HepG2 (cell line): Measurements from ENCODE around the gene PRSS33. TPM values are rescaled to one million over a fixed set of nuclear protein-coding genes. Genes with fewer than 3 reads are reported as not detected.

Experiments
- BHLHE40 ChIP-seq: IDR thresholded peaks from 2 replicates; pipeline ENCODE4 v1.6.1; 2011; ENCODE audit warnings: low read length, improper control_type of control experiment
- DBP ChIP-seq: sonication (generic); formaldehyde crosslinking; IDR thresholded peaks from 2 replicates; pipeline ENCODE4 v1.4.0; 2020; ENCODE audit warnings: missing genetic modification reagents; ENCODE audit errors: not compliant biosample characterization
- GABPB1 ChIP-seq: IDR thresholded peaks from 2 replicates; pipeline ENCODE4 v1.6.1; 2016; ENCODE audit warnings: mild to moderate bottlenecking, missing genetic modification reagents, moderate library complexity, missing compliant biosample characterization
- HNRNPLL ChIP-seq: fragments of 200-400 bp; formaldehyde crosslinking; IDR thresholded peaks from 2 replicates; pipeline ENCODE4 v1.6.1; 2017; ENCODE audit warnings: mild to moderate bottlenecking, low read depth, low read length; ENCODE audit not compliant: poor library complexity, severe bottlenecking
- MEIS2 ChIP-seq: sonication (generic); formaldehyde crosslinking; IDR thresholded peaks from 2 replicates; pipeline ENCODE4 v1.9.0; 2021; ENCODE audit warnings: mild to moderate bottlenecking, missing genetic modification reagents
- POLR2G ChIP-seq: fragments of 200-400 bp; formaldehyde crosslinking; IDR thresholded peaks from 2 replicates; pipeline ENCODE4 v1.6.1; 2018; ENCODE audit warnings: mild to moderate bottlenecking, low read depth, low read length, moderate library complexity
- PREB ChIP-seq: sonication (generic); formaldehyde crosslinking; IDR thresholded peaks from 2 replicates; pipeline ENCODE4 v1.4.0; 2020; ENCODE audit warnings: missing genetic modification reagents
- RXRA ChIP-seq: sonication (generic); formaldehyde crosslinking; IDR thresholded peaks from 2 replicates; pipeline ENCODE4 v1.5.1; 2020; ENCODE audit warnings: missing genetic modification reagents
- SOX5 ChIP-seq: IDR thresholded peaks from 2 replicates; pipeline ENCODE4 v1.6.1; 2016; ENCODE audit warnings: borderline replicate concordance
- TCF7L2 ChIP-seq: IDR thresholded peaks from 2 replicates; pipeline ENCODE4 v1.6.1; 2011; ENCODE audit warnings: mild to moderate bottlenecking, low read depth, low read length, moderate library complexity
- TEAD3 ChIP-seq: optimal IDR thresholded peaks from 2 replicates; pipeline ENCODE3; 2016; ENCODE audit warnings: borderline replicate concordance
- THAP9 ChIP-seq: sonication (generic); formaldehyde crosslinking; IDR thresholded peaks from 2 replicates; pipeline ENCODE4; 2020; ENCODE audit warnings: missing genetic modification reagents, mild to moderate bottlenecking, borderline replicate concordance
- YEATS2 ChIP-seq: sonication (generic); formaldehyde crosslinking; IDR thresholded peaks from 2 replicates; pipeline ENCODE4 v1.4.0; 2020; ENCODE audit warnings: missing genetic modification reagents, borderline replicate concordance
- ZFX ChIP-seq: sonication (generic); formaldehyde crosslinking; IDR thresholded peaks from 2 replicates; pipeline ENCODE4 v1.4.0; 2020; ENCODE audit warnings: mild to moderate bottlenecking, low read depth, missing genetic modification reagents, moderate library complexity
- ZNF33A ChIP-seq: sonication (generic); formaldehyde crosslinking; IDR thresholded peaks from 2 replicates; pipeline ENCODE4 v1.5.1; 2020; ENCODE audit warnings: missing genetic modification reagents, mild to moderate bottlenecking, moderate library complexity, borderline replicate concordance
- ZNF503 ChIP-seq: sonication (generic); formaldehyde crosslinking; IDR thresholded peaks from 2 replicates; pipeline ENCODE4 v1.4.0; 2020; ENCODE audit warnings: missing genetic modification reagents
- ZNF687 ChIP-seq: sonication (generic); formaldehyde crosslinking; IDR thresholded peaks from 2 replicates; pipeline ENCODE4 v1.5.1; 2020; ENCODE audit warnings: mild to moderate bottlenecking, missing genetic modification reagents, moderate library complexity
- polyA plus RNA-seq, 8 experiments: library from polyadenylated mRNA; depleted of rRNA in 3 of 8; stranded (reverse) in 7 of 8; unstranded in 1 of 8; fragments of >200 nt; fragmentation: Illumina TruSeq in 4 of 8; extraction: Trizol in 4 of 8; gene quantifications; 2 replicates each; pipeline versions ENCODE4 v1.2.1 to v1.2.3, GENCODE V29; 2011 to 2016; ENCODE audit warnings: low read depth in 4 of 8, missing spikeins in 1 of 8, mixed read lengths in 1 of 8; ENCODE audit not compliant: insufficient read depth in 1 of 8
- total RNA-seq, 5 experiments: library from RNA; depleted of rRNA; stranded (reverse); fragments of >200 nt; fragmentation: Illumina TruSeq; extraction: Trizol; gene quantifications; 2 replicates each; pipeline ENCODE4 v1.2.3, GENCODE V29; 2016; ENCODE audit warnings: low read depth in 1 of 5

PRSS33 gene
- total and polyA plus RNA-seq, 2 of the 13 experiments (the other 11 are each of a cell fraction or from before 2014, with no cell fraction given) = not detected

GRCh38 chr16:2829501-2830354 is 42.4 kb upstream of the PRSS33 start, which contains the start of gene ZG16B (continued):
- TF ChIP-seq ZFX (CRISPR knock-in tag) (peak; percentile 23; the same call in 1 of the 2 replicates), THAP9 (CRISPR knock-in tag) (0 out of 2 replicates have a peak, but pooled peaks have one; percentile 11), DBP (CRISPR knock-in tag) (no peak), ZNF33A (CRISPR knock-in tag) (no peak), BHLHE40 (no peak), HNRNPLL (peak; percentile 21), MEIS2 (CRISPR knock-in tag) (peak; percentile 75), PREB (CRISPR knock-in tag) (no peak), SOX5 (peak; percentile 31; the same call in 1 of the 2 replicates), GABPB1 (CRISPR knock-in tag) (peak; percentile 65; the same call in 1 of the 2 replicates), RXRA (CRISPR knock-in tag) (peak; percentile 34; the same call in 1 of the 2 replicates), TEAD3 (CRISPR knock-in tag) (peak; percentile 1), TCF7L2 (no peak), ZNF503 (CRISPR knock-in tag) (0 out of 2 replicates have a peak, but pooled peaks have one; percentile 33), POLR2G (peak; percentile 39; the same call in 1 of the 2 replicates), ZNF687 (CRISPR knock-in tag) (peak; percentile 66), YEATS2 (CRISPR knock-in tag) (peak; percentile 31; the same call in 1 of the 2 replicates)
